Breast epithelium (tissue), 4 donors: ENCODE results near the gene HSPBP1. TPM values are rescaled to one million over a fixed set of nuclear protein-coding genes. Genes with fewer than 3 reads are reported as not detected.

Experiments used
- DNase-seq, 2 donors: peaks; one replicate each; pipeline ENCODE4 v3.0.0-alpha.2; 2019; ENCODE audit warnings: low spot score in 2 of 2
- H3K27ac ChIP-seq, 2 donors: fragments of 200-600 bp; sonication (generic) in 1 of 2; one replicate each; pipeline ENCODE4 v1.5.1; 2016 to 2019; ENCODE audit warnings: mild to moderate bottlenecking in 1 of 2
- H3K27me3 ChIP-seq, 2 donors: fragments of 200-600 bp; sonication (generic) in 1 of 2; one replicate each; pipeline versions ENCODE4 v1.5.1 to v1.6.0; 2017 to 2019; ENCODE audit warnings: control low read depth in 1 of 2, mild to moderate bottlenecking in 1 of 2
- H3K36me3 ChIP-seq: fragments of 200-600 bp; one replicate; pipeline ENCODE4 v1.5.1; 2019
- H3K4me1 ChIP-seq, 2 donors: fragments of 200-600 bp; sonication (generic); one replicate each; pipeline ENCODE4 v1.5.1; 2016 to 2019; ENCODE audit warnings: control low read depth in 1 of 2
- H3K4me3 ChIP-seq, 3 donors: fragments of 200-600 bp; sonication (generic); 1 replicate in 2 of 3; 2 replicates in 1 of 3; pipeline ENCODE4 v1.5.1; 2016 to 2019; ENCODE audit warnings: mild to moderate bottlenecking in 3 of 3, moderate library complexity in 2 of 3
- H3K9me3 ChIP-seq, 2 donors: fragments of 200-600 bp; sonication (generic) in 1 of 2; one replicate each; pipeline ENCODE4 v1.5.1; 2016 to 2019; ENCODE audit warnings: control low read depth in 1 of 2
- POLR2A ChIP-seq: fragments of 450-650 bp; IDR thresholded peaks from one replicate; pipeline ENCODE4 v1.6.1; 2016; ENCODE audit warnings: antibody characterized with exemption, mild to moderate bottlenecking, moderate library complexity
- POLR2AphosphoS5 ChIP-seq, 3 donors: sonication (generic); formaldehyde crosslinking; IDR thresholded peaks; one replicate each; pipeline ENCODE4 v1.6.1; 2017; ENCODE audit warnings: antibody characterized with exemption in 3 of 3
- intact Hi-C: fragments of 100-400 bp; cut with DNase I; formaldehyde crosslinking; loops from one replicate; pipeline ENCODE4 v1.15.1; 2023; ENCODE audit warnings: low total_unique reads
- total RNA-seq, 3 donors: library from RNA; depleted of rRNA; stranded (reverse); fragments of >200 nt; gene quantifications; one replicate each; pipeline ENCODE4 v1.1.0, GENCODE V29; 2016
- TF ChIP-seq, protein P1 (sequence below), 3 donors: fragments of 450-650 bp; IDR thresholded peaks; one replicate each; pipeline ENCODE4 v1.5.1; 2016 to 2017; ENCODE audit warnings: antibody characterized with exemption in 3 of 3, mild to moderate bottlenecking in 3 of 3, moderate library complexity in 3 of 3

Gene HSPBP1
- total RNA-seq, 3 donors from 2014 or later, result 13.3 to 36.1 (median 32.6) TPM

DNA sequence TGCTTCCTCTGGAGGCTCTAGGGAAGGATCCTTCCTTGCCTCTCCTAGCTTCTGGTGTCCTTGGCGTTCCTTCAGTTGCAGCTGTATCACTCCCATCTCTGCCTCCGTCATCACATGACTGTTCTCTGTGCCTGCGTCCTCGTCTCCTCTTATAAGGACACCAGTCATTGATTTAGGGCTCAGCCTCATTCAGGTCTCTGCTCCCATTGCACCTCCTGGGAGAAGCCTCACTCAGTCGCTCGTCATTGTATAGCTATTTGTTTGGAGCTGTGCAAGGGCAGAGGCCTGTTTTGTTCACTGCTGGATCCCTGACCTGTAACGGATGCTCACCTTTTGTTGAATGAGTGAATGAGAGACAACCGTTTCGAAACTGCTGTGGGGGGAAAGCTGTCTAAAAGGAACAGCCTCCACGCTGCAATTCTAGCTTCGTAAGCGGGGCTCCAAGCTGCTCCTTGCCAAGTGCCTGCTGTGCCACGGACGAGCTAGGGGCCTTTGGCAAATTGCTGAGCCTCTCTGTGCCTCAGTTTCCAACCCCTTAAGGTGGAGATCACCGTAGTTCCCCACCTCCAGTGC is 21.1 kb upstream of the HSPBP1 start:
- intact Hi-C loops, result no loop called here
- Histone ChIP-seq H3K4me1 (no peaks in the 10 kb centered on the region), H3K27me3 (no peaks in the 10 kb centered on the region), H3K27ac (no peak overlapping the region), H3K9me3 (no peaks in the 10 kb centered on the region), H3K4me3 (peak overlapping the region in 1 of 3 donors; percentile 62), H3K36me3 (no peaks in the 10 kb centered on the region)
- TF ChIP-seq POLR2AphosphoS5 (IDR thresholded peaks at IDR 0.05) (no peak), POLR2A (no peak)
- TF ChIP-seq, protein P1, sequence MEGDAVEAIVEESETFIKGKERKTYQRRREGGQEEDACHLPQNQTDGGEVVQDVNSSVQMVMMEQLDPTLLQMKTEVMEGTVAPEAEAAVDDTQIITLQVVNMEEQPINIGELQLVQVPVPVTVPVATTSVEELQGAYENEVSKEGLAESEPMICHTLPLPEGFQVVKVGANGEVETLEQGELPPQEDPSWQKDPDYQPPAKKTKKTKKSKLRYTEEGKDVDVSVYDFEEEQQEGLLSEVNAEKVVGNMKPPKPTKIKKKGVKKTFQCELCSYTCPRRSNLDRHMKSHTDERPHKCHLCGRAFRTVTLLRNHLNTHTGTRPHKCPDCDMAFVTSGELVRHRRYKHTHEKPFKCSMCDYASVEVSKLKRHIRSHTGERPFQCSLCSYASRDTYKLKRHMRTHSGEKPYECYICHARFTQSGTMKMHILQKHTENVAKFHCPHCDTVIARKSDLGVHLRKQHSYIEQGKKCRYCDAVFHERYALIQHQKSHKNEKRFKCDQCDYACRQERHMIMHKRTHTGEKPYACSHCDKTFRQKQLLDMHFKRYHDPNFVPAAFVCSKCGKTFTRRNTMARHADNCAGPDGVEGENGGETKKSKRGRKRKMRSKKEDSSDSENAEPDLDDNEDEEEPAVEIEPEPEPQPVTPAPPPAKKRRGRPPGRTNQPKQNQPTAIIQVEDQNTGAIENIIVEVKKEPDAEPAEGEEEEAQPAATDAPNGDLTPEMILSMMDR (IDR thresholded peaks at IDR 0.05), result no peak
- DNase-seq, result no peak

DNA sequence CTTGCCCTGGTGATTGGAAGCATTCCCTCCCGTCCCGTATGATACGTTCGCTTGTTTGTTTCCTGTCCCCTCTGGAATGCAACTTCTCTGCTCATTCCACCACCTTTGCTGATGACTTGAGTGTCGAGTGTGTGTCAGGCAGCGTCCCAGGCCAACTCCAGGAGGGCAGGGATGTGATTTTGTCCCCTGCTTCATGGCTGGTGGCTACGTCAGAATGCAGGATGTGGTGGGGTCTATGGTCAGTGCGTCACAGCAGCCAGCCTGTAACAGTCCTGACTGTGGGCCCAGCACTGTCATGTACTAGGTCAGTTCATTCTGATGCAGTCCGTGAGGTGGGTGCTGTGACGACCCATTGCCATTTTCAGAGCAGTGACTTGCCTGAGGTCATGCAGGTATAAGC is 20.1 kb upstream of the HSPBP1 start:
- Histone ChIP-seq H3K27ac (no peak overlapping the region), H3K4me3 (no peak overlapping the region), H3K9me3 (no peaks in the 10 kb centered on the region), H3K36me3 (no peaks in the 10 kb centered on the region), H3K27me3 (no peaks in the 10 kb centered on the region), H3K4me1 (no peaks in the 10 kb centered on the region)
- intact Hi-C loops, result no loop called here
- no peak for DNase-seq
- no peak for TF ChIP-seq POLR2A
- TF ChIP-seq POLR2AphosphoS5 (IDR thresholded peaks at IDR 0.05), result no peak
- TF ChIP-seq, protein P1 (IDR thresholded peaks at IDR 0.05), result no peak

DNA sequence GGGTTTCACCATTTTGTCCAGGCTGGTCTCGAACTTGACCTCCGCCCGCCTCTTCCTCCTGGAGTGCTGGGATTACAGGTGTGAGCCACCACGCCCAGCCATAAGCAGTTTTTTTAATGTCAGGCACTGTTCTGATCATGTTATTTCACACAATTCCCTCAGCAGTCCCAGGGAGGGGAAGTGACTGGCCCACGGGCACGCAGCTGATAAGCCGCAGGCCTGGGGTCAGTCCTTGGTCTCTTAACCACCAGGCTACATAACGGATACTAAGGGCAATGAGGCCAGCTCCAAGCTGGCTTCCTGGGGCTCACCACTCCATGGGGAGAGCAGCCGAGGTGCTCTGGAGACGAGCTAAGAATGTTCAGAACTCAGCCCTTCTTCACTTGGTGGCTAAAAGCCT is 17.4 kb upstream of the HSPBP1 start:
- Histone ChIP-seq H3K4me1 (no peaks in the 10 kb centered on the region), H3K27ac (no peak overlapping the region), H3K27me3 (no peaks in the 10 kb centered on the region), H3K36me3 (no peaks in the 10 kb centered on the region), H3K4me3 (no peak overlapping the region), H3K9me3 (no peaks in the 10 kb centered on the region)
- TF ChIP-seq POLR2A (no peak), POLR2AphosphoS5 (IDR thresholded peaks at IDR 0.05) (no peak)
- TF ChIP-seq, protein P1 (IDR thresholded peaks at IDR 0.05), result no peak
- intact Hi-C loops, result no loop called here
- no peak for DNase-seq

DNA sequence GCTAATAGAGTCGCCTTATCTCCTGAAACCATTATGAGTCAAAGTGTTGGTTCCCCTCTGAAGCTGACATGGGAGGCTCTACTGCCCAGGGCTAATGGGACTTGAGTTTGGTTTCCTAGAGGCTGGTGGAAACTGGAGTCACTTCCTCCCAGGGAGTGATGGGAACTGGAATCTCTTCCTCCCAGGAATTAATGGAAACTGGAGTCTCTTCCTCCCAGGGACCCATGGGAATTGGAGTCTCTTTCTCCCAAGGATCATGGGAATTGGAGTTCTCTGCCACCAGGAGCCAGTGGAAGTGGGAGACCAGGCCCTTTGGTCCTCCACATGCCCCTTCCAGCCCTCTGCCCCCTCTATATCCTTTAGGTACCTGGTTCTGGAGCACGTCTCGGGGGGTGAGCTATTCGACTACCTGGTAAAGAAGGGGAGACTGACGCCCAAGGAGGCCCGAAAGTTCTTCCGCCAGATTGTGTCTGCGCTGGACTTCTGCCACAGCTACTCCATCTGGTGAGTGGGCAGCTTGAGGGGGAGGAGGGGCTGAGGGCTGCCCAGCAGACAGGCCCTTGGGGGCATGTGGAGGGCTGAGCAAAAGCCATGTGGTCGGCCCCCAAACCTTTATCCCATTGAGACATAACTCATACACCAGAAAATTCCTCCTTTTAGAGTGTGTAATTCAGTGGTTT is 9.3 kb upstream of the HSPBP1 start:
- intact Hi-C loops, result no loop called here
- Histone ChIP-seq H3K27ac (no peak overlapping the region), H3K36me3 (no peaks in the 10 kb centered on the region), H3K4me1 (no peaks in the 10 kb centered on the region), H3K4me3 (no peak overlapping the region), H3K27me3 (no peaks in the 10 kb centered on the region), H3K9me3 (no peaks in the 10 kb centered on the region)
- TF ChIP-seq POLR2AphosphoS5 (IDR thresholded peaks at IDR 0.05) (no peak), POLR2A (no peak)
- TF ChIP-seq, protein P1 (IDR thresholded peaks at IDR 0.05), result no peak
- no peak for DNase-seq

DNA sequence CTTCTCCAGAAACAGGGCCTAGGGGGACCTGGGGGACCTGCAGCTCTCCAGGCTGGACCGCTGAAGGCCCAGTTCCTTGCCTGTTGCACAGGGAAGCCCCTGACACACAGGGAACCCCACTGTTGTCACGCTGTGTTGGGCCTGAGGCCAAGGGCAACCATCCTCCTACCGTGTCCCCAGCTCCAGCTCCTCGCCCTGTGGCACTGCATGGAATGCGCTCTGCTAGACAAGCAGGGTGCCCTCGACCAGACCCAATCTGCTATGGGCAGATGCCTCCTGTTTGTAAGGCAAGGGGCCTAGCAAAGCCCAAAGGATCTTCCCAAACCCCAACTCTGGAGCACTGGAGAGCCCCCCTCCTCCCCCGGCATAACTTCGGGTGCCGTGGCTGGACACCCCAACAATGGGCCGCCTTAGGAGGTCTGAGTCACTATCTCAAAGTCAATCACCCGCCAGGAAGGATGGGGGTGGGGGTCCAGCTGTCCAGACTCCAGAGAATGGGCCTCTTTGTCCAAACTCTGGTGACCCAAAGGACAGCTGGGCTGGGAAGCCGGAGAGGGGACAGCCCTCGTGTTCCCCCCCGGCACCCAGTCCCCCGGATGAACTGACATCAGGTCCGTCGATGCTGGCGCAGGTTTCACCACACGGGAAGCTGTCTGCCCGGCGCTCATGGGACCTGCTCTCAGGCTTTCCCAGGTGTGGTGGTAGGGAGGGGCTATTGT is 7.6 kb upstream of the HSPBP1 start:
- intact Hi-C loops, result no loop called here
- no peaks in the 10 kb centered on the region for H3K36me3 ChIP-seq
- no peaks in the 10 kb centered on the region for H3K9me3 ChIP-seq
- no peaks in the 10 kb centered on the region for H3K4me1 ChIP-seq
- H3K27me3 ChIP-seq, result no peaks in the 10 kb centered on the region
- TF ChIP-seq POLR2AphosphoS5 (IDR thresholded peaks at IDR 0.05) (no peak), POLR2A (no peak)
- TF ChIP-seq, protein P1 (IDR thresholded peaks at IDR 0.05), result no peak
- no peak for DNase-seq
- H3K4me3 ChIP-seq, result no peak overlapping the region
- no peak overlapping the region for H3K27ac ChIP-seq
